Activated CD4-positive, alpha-beta T cell treated with anti-CD3 and anti-CD28 coated beads, Interleukin-2, amount 50 U/mL, for 1 hour (primary cell): ENCODE measurements around the gene NDFIP2.

Source experiments
- DNase-seq: peaks from one replicate; pipeline ENCODE4 v3.0.0-alpha.2; 2020

Gene NDFIP2

DNA sequence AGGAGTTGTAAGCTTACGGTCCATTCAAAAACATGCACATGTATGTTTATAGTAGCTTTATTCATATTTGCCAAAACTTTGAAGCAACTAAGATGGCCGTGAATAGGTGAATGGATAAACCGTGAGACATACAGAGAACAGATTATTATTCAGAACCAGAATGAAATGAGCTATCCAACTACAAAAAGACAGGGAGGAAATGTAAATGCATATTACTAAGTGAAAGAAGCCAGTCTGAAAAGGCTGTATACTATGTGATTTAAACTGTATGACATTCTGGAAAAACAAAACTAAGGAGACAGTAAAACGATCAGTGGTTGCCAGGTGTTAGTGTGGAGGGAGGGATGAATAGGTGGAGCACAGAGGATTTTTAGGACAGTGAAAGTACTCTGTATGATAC lies 19.9 kb downstream of the NDFIP2 start:
- no peak for DNase-seq

DNA sequence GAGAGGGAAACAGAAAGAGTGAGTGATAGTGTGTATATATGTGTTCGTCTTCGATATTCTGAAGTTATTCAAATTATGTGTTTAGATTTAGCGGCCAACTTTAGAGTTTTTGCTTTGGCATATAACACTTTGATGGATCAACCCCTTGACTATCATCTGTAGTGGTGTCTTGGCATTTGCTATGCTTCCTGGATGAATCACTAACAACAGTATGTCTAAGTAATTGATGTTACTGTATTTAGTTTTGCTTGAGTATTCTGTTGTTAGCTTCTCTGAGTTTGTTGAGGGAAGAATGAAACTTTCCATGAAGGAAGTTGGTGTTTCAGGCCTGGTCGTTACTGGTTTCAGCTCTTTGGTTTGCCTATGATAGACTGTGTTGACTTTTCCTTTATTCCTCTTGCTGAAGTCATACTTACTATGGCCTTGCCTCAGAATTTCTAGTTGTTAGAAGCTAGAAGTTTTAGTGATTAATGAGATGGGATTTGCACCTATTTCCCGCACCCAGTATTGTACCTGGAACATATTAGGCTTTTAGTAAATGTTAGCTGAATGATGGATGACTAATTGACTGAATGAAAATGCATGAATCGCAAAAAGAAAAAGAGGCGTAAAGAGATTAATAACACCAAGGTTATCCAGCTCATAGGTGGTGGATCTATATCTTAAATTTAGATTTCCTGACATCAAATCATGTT lies 20.7 kb downstream of the NDFIP2 start:
- no peak for DNase-seq

DNA sequence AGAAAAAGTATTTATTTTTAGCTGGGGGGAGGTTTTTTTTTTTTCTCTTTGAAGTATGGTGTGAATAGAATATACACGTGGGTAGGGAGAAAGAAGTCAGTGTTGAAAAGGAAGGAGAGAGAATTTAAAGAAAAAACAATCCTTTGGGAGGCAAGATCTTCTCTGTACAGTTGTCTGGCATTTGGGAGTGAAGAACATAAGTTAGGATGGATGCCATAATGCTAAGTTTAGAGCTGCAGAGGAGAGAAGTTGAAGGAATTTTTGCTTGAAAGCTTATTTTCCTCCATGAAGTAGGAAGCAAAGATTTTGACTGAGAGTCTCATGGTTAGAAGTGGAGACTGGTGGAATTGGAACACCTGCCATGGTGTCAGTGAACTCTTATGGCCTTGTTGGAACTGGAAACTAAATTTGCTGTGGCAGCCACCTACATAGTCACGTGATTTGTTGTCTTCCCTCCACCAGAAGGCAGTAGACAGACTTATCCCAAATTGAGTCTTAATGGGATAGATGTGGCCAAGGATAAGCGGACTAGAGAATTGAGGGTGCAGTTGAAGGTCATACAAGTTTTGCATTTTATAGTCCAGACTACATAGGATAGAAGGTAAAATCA lies 22.0 kb downstream of the NDFIP2 start:
- no peak for DNase-seq

DNA sequence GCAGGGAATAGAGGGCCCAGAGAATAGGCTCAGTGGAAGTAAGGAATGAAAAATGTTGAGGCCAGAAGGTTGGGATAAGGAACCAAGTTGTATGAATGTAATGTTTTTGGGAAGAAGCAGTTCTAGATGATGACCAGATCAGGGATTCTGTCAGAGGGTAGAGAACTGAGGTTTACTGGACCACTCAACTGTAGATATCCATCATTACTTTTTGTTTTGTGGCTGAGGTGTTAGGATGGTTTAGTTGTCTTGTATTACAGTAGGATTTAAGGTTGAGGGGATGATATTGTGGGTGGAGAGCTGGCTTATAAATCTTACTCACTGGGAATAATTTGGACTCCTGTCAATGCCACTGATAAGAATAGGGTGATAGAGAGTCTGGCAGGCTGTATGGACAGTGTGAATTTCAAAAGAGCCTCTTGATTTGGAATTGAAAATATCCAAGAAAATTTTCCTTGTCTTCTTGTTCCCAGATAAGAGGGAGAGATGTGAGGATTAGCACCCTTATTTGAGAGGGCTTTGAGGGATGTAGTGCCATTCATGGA lies 22.6 kb downstream of the NDFIP2 start:
- no peak for DNase-seq

DNA sequence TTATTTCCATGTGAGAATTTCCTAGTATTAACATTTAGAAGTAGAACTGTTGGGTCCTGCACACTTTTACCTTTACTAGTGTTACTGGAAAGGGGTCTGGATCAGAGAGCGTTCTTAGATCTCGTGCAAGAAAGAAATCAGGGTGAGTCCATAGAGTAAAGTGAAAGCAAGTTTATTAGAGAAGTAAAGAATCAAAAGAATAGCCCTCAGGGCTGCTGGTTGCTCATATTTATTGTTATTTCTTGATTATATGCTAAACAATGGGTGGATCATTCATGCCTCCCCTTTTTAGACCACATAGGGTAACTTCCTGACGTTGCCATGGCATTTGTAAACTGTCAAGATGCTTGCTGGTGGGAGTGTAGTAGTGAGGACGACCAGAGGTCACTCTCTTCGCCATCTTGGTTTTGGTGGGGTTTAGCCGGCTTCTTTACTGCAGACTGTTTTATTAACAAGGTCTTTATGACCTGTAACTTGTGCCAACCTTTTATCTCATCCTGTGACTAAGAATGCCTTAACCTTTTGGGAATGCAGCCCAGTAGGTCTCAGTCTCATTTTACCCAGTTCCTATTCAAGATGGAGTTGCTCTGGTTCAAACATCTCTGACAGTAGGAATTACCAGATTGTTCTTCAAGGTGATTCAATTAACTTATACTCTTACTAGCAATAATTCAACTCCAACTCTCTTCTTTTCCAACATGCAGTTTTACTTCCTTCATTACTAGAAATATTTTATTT lies 27.4 kb downstream of the NDFIP2 start:
- no peak for DNase-seq

GRCh38 chr13:79511611-79512010 lies 30.7 kb downstream of the NDFIP2 start:
- DNase-seq = no peak

DNA sequence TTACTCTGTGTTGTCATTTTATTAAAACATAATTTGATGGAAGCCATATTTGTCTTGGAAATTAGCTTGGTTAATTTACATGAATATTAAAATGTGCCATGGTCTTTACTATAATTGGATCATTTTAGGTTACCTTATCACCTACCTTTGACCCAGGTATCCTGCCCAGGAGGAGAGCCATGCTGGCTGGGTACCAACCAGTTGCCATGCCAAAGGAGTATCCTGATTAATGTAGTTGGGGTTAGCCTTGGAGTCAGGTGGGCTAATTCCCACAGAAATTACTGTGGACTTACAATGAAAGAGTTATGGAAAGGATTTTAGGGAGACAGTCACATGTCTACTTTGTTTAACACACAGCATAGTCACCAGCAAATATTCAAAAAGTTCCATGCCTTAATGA lies 32.0 kb downstream of the NDFIP2 start:
- no peak for DNase-seq

- DNase-seq = no peak
Measured at GRCh38 chr13:79516595-79516994, 35.6 kb downstream of the NDFIP2 start.

GRCh38 chr13:79519255-79519654 lies 38.3 kb downstream of the NDFIP2 start:
- no peak for DNase-seq

DNA sequence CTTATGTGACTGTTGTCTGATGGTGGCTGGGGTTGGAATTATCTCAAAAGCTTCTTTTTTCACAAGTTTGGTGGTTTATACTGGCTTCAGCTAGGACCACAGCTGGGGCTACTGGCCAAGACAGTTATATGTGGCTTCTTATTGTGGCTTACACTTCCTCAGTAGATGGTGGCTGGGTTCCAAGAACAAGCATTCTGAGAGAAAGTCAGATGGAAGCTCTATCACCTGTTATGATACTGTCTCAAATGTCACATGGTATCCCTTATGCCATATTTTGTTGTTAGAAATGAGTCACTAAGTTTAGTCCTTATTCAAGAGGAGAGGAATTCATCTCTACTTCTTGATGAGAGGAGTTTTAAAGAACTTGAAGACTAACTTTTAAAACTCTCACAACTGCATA lies 41.6 kb downstream of the NDFIP2 start:
- DNase-seq = no peak

- DNase-seq = no peak
Measured at GRCh38 chr13:79525064-79525857, 44.3 kb downstream of the NDFIP2 start.

DNA sequence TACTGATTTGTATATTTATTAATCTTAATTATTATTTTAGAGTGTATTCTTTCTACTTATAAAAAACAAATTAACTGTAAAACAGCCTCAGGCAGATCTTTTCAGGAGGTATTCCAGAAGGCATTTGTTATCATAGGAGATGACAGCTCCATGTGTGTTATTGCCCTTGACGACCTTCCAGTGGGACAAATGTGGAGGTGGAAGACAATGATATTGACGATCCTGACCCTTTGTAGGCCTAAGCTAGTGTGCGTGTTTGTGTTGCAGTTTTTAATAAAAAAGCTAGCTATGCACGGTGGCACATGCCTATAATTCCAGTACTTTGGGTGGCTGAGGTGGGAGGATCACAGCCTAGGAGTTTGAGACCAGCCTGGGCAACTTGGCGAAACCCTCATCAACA lies 46.7 kb downstream of the NDFIP2 start:
- no peak for DNase-seq

DNA sequence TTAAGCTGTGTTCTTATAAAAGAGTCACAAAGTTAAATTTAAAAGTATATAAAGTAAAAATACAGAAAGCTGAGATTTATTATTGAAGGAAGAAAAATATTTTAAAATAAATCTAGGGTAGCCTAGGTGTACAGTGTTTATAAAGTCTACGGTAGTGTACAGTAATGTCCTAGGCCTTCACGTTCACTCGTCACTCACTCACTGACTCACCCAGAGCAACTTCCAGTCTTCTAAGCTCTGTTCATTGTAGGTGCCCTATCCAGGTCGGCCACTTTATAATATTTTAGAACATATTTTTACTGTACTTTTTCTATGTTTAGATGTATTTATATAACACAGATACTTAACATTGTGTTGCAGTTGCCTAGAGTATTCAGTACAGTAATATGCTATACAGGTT lies 47.4 kb downstream of the NDFIP2 start:
- DNase-seq = no peak

- DNase-seq = no peak
Measured at GRCh38 chr13:79528759-79529191, 47.8 kb downstream of the NDFIP2 start.

DNA sequence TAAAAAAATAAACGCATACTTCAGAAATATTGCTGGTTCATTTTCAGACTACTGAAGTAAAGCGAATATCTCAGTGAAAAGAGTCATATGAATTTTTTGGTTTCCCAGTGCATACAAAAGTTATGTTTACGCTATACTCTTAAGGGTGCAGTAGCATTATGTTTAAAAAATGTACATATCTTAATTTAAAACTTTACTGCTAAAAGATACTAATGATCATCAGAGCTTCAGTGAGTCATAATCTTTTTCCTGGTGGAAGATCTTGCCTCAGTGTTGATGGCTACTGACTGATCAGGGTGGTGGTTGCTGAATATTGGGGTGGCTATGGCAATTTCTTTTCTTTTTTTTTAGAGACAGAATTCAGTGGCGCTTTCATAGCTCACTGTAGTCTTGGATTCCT lies 48.9 kb downstream of the NDFIP2 start:
- no peak for DNase-seq

- no peak for DNase-seq
Measured at GRCh38 chr13:79530270-79530669, 49.3 kb downstream of the NDFIP2 start.

DNA sequence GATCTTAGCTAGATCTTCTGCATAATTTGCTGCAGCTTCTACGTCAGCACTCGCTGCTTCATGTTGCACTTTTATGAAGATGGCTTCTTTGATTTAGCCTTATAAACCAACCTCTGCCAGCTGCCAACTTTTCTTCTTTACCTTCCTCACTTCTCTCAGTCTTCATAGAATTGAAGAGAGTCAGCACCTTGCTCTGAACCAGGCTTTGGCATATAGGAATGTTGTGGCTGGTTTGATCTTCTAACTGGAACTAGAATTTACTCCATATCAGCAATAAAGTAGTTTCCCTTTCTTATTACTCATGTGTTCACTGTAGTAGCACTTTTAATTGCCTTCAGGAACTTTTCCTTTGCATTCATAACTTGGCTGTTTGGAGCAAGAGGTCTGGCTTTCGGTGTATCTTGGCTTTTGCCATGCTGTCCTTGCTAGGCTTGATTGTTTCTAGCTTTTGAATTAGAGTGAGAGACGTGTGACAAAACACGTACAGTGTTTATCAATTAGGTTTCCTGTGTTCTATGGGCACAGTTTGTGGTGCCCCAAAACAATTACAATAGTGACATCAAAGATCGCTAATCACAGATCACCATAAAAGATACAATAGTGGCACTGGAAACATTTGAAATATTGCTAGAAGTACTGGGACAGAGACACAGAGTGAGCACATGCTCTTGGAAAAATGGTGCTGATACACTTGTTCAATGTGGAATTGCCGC lies 50.7 kb downstream of the NDFIP2 start:
- no peak for DNase-seq

DNA sequence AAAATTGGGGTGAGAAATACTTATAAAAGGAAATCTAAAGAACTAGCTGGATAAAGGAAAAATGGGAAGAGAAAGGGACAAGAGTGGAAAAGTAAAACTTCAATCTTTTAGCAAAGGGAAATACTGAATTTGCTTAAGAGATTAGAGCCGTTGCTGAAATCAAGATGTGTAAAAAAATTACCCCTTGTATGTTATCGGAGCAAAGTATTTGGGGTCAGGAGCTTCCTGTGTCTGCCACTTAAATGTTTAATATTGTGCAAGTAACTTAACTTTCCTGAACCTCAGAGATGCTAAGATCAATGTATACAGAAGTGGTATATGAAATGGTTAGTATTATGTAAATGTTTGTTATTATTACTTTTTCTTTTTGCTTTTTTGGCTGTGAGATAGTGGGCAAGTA lies 51.6 kb downstream of the NDFIP2 start:
- no peak for DNase-seq

DNA sequence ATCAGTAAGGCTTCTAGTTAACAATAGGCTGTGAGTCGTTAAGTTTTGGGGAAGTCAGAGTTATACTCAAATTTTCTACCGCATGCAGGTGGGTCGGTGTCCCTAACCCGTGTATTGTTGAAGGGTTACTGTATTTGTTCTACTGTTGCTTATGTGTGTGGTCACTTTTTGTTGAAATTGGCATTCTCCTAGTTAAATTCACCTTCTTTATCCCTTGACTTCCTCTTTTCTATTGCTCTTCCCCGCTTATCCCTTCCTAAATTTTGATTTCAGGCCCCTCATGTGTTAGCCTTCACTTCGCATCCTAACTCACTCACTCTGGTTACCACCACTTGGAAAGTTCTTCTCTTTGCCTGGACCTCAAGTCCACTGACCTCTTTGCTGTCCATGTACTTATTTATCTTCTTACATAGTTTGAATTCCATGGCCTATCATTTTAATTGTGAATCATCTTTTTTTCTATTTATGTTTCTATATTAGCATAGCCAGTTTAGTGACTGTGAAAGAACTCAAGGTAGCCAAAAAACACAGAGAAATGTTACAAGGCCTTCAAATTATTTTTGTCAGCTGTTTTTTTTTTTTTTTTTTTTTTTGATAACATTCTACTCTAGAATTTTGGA lies 52.9 kb downstream of the NDFIP2 start:
- DNase-seq = no peak

- DNase-seq = no peak
Measured at GRCh38 chr13:79534596-79534995, 53.6 kb downstream of the NDFIP2 start.

DNA sequence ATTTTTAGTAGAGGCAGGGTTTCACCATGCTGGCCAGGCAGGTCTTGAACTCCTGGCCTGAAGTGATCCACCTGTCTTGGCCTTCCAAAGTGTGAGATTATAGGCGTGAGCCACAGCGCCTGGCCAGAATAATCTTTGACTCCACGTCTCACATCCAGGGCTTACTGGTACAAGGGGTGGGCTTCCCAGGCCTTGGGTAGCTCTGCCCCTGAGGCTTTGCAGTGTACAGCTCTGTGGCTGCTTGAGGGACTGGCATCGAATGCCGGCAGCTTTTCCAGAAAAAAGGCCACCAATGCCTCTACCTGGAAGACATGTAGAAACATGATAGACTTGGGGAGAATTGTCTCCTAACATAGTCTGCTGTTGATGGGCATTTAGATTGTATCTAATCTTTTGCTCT lies 57.8 kb downstream of the NDFIP2 start:
- no peak for DNase-seq

DNA sequence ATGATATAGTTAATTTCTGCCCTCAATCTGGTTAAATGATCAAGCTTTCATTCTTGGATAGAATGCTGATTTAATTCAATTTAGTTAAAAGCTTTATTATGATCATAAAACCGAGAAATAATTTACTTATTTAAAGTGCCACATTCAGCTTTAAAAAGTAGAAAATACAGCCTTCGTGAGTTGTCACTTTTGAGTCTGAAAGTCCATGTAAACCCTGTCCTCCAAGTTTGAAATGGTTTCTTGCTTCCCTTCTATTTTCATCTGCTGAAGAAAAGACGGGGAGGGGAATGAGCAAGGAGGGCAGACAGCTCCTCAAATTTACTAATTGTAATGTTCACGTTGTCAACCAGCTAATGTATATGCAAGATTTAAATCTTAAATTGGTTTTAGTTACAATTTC lies 59.5 kb downstream of the NDFIP2 start:
- no peak for DNase-seq
